GM12873 (cell line): ENCODE results near the gene SNORC.

Experiments
- TF ChIP-seq, protein P1 (sequence below): IDR thresholded peaks from 2 replicates; pipeline ENCODE4 v1.5.1; 2012; ENCODE audit warnings: low read depth, mild to moderate bottlenecking, moderate library complexity, low read length, control low read depth; ENCODE audit not compliant: insufficient read depth; ENCODE audit errors: missing control alignments

Gene SNORC

DNA sequence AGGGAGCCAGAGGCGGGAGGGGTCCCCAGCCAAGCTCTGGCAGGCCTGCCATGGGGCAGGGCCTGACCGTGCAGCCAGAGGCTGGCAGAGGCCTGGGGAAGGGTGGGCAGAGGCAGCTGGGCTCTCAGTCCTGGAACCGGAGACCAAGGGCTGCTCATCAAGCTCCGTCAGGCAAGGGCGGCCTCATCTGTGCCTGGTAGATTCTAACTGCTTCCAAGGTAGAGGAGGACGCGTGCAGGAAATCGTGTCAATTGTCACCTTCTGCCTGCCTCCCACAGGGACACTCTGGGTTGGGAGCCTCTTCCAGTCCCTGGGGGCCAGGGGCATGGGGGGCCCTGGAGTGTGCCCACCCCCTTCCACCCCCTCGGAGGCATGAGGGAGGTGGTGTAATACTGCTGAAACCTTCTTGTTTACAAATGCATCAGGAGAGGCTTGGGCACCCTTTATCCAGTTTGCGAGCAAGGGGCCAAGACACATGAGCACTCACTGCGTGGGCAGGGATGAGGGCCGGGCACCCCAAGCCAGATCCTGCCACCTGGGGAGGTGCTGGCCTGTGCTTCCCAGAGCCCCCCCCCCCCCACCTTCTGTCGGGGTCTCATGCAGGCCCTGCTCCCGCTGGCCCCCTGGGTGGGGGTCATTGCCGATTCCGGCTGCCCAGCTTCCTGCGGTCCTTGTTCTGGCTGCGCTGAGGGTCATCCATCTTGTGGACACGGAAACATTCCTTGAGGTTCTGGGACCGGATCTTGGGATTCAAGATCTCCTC, 9.0 kb downstream of the SNORC start:
- TF ChIP-seq, protein P1, sequence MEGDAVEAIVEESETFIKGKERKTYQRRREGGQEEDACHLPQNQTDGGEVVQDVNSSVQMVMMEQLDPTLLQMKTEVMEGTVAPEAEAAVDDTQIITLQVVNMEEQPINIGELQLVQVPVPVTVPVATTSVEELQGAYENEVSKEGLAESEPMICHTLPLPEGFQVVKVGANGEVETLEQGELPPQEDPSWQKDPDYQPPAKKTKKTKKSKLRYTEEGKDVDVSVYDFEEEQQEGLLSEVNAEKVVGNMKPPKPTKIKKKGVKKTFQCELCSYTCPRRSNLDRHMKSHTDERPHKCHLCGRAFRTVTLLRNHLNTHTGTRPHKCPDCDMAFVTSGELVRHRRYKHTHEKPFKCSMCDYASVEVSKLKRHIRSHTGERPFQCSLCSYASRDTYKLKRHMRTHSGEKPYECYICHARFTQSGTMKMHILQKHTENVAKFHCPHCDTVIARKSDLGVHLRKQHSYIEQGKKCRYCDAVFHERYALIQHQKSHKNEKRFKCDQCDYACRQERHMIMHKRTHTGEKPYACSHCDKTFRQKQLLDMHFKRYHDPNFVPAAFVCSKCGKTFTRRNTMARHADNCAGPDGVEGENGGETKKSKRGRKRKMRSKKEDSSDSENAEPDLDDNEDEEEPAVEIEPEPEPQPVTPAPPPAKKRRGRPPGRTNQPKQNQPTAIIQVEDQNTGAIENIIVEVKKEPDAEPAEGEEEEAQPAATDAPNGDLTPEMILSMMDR, result no peak

DNA sequence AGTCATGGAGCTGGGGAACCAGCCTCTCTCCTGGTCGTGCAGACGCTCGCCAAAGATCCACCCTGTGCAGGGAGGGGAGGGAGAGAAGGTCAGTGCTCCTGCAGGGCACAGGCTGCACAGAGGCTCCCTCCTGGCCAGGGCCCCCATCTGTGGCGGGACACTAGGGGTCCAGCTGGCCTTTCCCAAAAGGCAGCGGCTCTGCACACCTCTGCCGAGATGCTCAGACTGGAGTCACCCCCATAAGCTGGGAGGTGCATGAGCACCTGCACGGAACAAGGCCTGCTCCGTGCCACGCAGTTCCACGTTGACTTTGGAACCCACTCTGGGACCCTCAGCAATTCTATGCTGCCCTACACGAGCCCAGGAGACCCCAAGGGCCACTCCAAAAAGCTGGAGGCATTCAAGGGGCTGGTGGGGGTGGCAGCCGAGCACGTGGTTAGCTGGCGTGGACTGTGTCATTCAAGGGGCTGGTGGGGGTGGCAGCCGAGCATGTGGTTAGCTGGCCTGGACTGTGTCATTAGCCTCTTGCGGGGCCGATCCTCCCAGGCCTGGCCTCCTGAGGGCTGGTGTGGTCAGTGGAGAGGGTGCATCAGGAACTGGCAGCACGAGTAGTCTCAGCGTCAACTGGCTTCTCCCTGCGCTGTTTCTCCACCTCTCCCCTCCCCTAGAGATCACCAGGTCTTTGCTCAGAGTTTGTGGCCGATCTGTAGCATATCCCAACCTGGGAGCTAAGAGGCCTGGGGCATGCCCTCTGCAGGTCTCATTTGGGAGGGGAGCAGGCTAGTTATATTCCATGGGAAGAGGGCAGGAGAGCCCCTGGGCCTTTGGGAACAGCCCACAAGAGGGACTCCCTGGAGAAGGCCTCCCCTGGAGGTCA, 9.8 kb downstream of the SNORC start:
- TF ChIP-seq, protein P1, result no peak

- TF ChIP-seq, protein P1, result no peak
Observed at GRCh38 chr2:232880764-232881351, 10.8 kb downstream of the SNORC start.

- TF ChIP-seq, protein P1, result no peak
Observed at GRCh38 chr2:232882085-232882484, 12.0 kb downstream of the SNORC start.

- TF ChIP-seq, protein P1, result no peak
Observed at GRCh38 chr2:232882505-232883115, 12.5 kb downstream of the SNORC start.

GRCh38 chr2:232883116-232883721, 13.2 kb downstream of the SNORC start:
- TF ChIP-seq, protein P1, result no peak
